GM19372 (cell line): ENCODE data around the gene RELN.

Experiments
- ATAC-seq: cut with Tn5 transposase; IDR thresholded peaks from one replicate; pipeline ENCODE4 v1.9.1; 2021; ENCODE audit warnings: mild to moderate bottlenecking, low read depth, moderate library complexity; ENCODE audit not compliant: unreplicated experiment

Gene RELN

DNA sequence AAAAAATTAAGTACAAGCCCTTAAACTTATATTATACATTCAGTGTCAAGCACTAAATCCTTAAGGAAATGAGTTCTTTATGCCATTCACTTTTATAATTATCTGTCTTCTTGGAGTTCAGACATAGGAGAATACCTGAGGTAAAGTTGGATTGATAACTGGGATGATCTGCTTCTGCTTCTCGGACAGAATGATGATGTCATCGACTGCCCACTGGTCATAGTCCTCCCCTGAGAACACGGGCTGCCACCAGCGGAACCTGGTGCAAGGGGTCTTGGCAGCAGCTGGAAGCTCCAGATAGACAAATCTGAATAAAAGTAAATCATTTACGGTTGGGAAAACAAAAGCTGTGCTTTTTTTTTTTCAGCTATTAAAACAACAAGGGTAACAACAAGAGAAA lies 395.3 kb downstream of the RELN start:
- ATAC-seq, result no peak

DNA sequence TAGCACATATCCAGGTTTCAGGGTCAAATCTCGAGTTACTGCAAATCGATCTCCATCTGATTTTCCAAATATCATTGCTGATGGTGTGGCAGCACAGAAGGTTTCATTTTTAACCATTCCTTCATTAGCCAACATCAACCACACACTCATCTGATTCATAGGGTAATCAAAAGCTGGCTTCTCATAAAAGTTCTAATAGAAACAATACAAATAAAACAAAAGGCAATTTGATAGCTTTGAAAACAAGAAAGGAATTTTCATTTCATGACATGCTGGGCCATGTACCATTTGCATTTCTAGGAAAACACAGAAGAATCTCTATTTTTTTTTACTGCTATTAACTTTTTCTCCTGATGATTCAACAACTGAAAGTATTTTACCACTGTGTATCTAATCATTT lies 395.8 kb downstream of the RELN start:
- no peak for ATAC-seq

DNA sequence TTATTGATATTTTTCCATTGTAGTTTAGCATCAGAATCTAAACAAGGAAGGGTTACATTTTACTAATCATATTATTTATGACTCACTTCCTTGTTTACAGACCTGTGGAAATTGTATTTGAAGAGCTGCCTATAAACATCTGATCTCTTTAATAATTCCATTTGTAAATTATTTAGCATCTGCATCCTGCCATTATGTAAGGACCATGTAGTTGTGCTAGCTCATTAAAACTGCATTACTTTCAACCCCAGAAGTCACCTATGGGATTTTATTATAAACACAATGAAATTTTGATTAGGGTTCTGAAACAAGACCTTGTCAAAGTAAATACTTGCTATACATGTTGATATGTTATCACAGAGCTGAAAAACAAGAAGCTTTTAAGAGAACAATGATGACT lies 396.6 kb downstream of the RELN start:
- ATAC-seq, result no peak

DNA sequence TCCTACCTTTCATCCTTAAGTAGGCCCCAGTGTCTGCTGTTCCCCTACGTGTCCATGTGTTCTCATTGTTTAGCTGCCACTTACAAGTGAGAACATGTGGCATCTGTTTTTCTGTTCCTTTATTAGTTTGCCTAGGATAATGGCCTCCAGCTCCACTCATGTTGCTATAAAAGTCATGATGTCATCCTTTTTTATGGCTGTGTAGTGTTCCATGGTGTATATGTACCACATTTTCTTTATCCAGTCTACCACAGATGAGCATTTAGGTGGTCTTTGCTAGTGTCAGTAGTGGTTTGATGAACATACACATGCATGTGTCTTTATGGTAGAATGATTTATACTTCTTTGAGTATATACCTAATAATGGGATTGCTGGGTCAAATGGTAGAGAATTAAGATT lies 397.3 kb downstream of the RELN start:
- ATAC-seq, result no peak

DNA sequence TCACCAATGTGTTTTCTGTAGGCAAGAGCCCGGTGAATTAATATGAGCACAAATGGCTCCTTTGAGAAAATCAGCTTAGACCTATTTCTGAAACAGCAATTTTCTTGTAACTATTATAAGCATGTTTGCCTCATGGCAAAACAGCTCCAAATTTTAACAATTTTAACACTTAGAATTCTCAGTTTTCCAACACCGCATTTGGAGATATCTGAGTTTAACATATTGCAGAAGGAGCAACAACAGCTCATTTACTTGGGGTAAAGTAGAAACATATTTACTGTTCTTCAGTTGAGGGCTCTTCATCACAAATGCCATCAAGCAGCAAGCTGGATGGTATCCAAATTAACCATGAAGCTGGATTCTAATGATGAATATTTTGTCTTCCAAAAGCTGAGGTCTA lies 409.4 kb downstream of the RELN start:
- no peak for ATAC-seq

DNA sequence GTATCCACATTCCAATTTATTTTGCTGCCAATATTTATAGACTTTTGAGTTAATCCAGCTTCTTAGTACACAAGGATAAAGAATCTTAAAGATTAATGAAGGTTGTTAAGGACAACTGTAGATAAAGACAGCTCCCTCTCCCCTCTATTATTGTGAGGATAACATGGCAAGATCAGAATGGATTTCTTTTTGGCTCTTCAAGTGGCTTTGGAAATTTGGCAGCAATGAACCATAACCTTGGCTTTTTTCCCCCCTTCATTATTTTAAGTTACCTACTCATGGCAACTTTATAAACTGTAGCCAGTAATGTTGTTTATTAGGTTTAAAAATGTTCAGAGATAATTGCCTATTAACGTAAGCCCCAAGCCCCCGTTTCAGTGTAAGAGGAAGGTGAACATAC lies 412.4 kb downstream of the RELN start:
- no peak for ATAC-seq

DNA sequence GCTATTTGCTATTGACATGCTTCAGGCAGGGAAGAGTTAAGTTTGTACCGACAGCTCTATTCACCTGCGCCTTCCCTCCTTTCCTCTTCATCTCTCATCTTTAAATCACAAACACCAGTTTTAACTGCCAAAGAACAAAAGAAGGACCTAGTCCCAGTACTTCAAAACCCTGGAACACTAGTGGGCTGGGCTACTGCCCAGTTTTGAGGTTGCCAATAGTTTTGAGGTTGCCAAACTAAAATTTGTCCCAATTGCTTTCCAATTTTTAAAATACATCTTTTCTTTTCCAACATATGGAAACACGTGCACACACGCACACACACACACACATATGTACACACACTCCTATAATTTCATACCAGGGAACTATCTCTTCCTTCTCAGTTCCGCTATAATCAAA lies 412.8 kb downstream of the RELN start:
- ATAC-seq, result no peak

DNA sequence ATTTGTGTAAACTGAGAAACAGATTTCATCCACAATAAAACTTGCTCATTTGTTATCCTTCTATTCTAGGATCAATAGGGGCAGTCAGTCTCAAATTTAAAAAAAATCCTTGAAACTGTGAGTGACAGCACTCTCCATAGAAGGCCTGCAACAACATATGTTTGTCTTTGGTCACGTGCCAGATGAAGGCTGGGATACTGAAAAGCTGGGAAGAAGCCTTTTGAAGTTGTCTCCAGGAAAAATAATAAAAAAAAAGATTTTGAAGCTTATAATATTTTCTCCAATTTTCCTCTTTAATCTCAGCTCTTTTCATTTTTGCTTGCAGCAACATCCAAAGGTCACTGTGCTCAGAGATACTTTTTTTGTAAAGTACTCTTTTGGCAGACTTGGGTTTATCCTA lies 414.9 kb downstream of the RELN start:
- no peak for ATAC-seq

DNA sequence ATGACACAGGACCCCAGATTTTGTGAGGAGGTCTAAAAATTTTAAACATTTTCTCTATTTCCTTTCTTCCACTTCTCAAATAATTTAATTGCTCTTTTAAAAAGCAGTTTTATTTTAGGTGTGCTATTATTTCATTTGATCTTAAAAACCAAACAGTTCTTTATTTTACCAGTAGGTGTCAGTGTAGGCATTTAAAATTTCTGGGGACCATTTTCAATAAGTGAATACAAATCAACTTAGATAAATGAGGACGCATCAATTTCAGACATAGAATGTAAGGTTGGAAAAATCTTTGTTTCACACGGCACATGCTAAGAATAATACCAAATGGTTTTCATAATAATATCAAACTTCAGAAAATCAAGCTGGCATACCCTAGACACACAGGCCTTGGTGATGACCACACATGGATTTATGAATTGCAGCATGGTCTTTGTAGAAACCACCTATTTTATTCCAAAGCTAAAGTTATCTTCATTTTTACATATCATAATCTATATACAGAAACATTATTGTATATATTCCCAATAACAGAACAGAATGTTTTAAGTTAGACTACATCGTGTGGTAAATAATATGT lies 415.9 kb downstream of the RELN start:
- no peak for ATAC-seq

DNA sequence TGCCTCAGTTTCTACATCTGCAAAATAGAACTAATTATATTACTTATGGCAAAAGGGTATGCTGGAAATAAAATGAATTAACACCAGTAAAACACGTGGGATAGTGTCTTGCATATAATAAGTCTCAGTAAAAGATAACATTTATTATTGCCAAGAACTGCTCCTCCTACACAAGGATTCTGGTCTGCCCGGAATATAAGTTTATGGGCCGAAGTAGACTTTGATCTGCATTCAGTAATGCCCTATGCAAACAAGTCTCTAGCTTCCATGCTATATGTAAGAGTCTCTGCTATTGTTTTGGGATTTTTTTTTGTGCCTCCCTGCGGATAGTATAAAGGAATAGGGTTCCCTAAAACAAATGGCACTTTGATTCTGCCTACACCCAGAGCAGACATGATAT lies 417.9 kb downstream of the RELN start:
- no peak for ATAC-seq

DNA sequence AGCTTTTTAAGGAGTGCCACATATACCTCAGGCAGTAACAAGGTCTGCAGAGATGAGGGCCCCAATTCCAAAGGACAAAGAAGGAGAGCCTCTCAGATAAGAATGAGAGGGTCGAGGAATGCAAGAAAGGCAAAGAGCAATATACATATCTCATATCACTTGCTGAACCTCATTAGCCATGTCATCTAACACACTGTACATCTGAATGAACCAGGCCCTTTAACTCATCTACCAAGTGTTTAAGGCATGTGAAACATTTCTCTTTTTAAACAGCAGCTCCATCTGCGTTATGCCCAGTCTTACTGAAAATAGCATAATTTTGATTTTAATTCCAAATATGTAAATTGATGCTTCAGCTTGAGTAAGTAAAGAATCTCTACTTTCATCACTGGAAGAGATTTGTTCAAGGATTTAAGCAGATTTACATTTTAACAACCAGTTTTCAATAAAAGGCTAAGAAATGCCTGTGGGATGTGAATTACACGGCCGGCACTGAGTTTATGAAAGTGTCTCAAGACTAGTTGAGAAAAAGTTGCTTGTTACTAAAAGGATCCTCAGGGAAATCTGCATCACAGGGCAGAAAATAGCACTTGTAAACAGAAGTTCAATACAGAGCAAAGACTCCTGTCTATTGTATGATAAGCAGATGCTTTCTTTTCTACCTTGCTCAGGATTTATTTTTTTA lies 419.7 kb downstream of the RELN start:
- ATAC-seq, result no peak

DNA sequence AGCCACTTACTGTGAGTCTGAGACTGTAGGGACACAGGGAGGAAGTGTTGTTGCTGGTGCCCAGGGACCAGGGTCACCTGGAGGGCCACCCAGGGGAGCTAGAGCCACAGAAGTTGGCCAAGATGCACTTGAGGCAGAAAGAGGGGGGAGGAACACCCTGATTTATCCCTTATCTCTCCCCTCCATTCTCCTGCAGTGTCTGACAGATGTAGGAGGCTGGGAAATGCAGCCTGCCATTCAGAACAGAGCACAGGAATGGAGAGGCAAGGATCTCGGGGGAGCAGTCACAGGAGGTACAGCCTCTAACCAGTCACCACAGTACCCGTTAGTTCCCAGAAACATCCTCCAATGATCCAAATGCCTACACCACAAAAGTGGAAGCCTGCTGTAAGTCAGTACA lies 425.0 kb downstream of the RELN start:
- ATAC-seq, result no peak

DNA sequence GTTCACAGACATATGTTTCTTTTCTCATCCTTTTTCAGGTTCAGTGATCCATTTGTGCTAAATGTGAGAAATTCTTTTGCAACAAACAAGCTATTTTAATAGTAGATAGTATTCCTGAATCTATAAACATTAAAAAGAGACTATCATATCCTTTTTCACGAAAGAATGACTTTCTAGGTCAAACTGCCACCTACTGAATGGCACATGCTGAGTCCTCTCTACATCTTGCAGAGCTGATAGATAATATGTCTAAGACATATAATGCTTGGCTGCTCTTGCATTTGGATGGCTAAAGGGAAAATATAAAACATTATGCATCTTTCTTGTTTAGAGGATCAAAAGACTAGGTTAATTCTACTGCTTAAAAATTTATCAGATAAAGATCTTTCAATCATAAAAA lies 429.3 kb downstream of the RELN start:
- ATAC-seq, result no peak

DNA sequence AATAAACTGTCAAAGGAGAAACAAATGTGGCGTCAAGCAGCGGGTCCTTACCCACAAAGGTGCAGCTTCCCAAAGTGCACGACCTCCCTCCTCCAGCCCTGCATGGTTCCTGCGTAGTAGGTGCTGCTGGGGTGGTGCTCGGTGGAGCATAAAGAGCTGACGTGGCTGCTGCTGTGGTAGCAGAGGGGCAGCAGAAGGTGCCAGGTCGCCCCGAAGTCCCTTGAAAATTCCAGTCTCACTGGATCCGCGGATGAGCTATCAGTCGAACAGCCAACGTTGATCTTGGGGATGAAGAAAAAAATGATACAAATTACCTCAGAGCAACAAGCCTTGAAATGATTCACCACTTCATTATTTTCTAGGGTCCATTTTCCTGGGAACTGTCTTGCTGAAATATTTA lies 438.4 kb downstream of the RELN start:
- no peak for ATAC-seq

DNA sequence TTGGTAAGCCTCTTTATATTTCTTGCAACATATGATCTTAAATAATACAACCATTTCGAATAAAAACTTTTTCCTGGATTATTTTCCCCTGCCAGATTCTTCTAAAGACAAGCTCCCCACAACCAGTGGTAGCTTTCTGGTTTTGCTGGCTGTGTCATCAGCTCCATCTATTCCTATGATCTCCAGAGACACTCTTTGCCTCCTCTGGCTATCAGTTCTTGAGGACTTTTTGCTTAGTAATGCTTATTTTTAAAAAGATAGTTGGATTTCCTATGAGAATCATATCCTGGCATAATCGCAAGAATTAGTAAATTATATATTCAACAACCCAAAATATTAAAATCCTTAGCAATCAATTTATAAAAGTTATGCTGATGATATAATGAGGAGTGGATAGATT lies 439.7 kb downstream of the RELN start:
- ATAC-seq, result no peak

DNA sequence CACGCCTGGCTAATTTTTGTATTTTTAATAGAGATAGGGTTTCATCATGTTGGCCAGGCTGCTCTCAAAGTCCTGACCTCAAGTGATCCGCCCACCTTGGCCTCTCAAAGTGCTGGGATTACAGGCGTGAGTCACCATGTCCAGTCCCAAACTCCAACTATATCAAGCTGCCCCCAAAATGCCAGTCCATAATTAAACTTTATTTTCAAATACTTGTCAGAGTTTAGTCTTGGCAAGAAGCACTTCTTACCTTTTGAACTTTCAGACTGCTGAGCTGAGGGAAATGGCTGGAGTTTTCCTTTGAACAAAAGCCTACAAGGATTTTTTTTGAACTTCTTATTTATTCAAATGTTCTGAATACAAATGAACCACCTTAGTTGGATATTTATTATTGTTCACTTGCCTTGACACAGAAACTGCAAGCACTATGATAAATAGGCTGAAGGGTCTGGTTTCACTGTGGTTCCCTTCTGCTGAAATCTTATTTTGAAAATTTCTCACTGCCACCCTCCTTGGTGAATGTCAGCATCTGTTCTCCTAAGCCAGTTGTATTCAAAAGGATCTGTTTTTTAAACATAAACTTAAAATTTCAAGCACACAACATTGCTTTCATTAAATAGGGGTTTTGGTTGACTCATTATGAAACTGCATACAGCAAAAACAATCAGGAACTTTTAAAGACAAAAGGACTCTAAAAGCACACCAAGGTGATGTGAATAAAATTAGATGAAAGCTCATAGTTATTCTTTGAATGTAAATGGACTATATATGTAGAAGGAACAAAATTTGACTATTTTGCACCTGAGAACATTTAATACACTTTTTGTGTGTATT lies 441.8 kb downstream of the RELN start:
- no peak for ATAC-seq

DNA sequence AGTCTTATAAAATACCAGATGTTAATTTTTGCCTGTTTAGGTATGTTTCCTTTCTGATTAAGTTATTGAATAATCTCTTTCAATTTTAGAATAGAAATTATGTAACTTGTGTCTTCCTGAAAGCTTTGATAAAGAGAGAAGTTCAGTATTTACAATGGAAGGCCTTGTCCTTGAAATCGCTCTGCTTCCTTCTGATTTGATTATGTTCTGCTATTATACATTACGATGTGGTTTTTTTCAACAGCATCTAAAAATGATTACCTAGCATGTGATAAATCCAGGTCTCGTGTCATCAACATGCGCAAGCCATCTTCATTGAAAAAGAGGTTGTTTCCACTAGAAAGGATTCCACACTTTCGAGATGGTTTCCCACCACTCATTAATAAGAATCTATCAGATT lies 447.0 kb downstream of the RELN start:
- ATAC-seq, result no peak

DNA sequence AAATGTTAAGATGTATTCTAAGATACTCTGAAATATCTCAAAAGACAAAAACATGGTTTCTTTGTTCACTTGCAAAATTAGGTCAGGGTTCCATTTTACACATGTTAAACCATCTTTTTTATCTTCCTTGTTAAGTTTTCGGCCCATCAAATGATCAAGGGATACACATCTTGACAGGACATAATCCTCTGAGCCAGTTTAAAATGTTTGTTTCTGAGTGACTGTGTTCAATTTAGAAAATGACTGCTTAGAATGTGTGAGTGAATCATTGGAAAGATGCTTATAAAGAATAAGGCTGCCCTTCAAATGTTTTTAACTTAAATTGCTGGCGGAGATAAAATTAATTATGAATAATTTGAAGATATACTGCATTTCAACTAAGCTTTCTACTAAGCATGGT lies 447.5 kb downstream of the RELN start:
- no peak for ATAC-seq

DNA sequence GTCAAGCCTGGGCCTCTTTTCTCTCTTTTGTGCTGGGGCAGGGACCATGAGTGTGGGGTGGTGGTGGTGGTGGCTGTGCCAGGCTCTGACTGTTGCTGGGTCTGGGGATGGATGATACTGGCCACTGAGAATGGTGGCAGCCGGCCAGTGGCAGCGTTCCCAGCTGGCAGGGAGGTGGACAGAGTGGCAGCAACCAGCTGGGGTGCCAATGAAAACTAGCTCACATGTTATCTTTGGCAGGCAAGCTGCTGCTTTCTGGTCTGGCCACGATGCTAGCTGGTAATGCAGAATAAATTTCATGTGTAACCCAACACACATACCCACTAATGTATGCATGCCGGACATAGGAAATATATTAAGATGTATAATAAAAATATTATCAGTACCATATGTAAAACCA lies 448.4 kb downstream of the RELN start:
- ATAC-seq, result no peak

DNA sequence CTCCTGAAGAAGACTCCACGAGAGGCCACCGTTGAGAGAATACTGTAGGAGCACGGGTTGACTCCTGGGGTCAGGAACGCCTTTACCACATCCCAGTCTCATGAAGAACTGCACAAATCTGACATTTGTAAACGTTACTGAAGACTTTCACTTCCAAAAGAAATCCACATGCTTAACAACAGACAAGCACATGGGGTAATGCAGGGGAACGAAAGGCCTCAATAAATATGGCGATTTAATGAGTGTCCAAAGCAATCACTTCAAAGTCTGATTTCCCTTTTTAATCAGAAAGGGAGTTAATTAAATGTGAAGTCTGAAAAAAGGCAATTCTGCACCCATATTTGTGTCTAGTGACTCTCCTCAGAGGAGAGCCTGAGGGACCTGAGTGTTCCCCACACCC lies 449.1 kb downstream of the RELN start:
- no peak for ATAC-seq

DNA sequence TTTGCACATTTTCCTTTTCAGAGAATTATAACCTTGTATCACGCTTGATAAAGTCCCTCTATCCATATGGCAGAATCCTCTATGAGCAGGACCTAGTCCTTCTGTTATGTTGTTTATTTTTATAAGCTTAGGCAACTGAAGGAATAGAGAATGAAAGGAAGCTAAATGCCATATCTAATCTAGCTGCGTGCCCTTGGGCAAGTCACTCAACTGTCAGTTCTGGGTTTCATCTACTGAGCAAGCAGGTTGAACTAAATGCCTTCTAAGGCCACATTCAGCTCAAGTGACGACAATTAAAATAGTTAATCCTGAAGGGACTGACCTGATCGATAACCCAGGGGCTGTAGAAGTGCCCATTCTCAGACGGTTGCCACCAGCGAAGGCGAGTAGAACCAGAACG lies 449.6 kb downstream of the RELN start:
- no peak for ATAC-seq
